ENCODE measurements around the gene OR2A5. TPM values are rescaled to one million over a fixed set of nuclear protein-coding genes. Genes with fewer than 3 reads are reported as not detected.

OR2A5 gene
- polyA plus RNA-seq, 1 experiment, result not detected

GRCh38 chr7:144026203-144026883, 22.4 kb upstream of the OR2A5 start:
- no peak for DNase-seq (ENCODE audit: low read depth, low spot score)
- Histone ChIP-seq H3K27me3 (ENCODE audit: control insufficient read depth, insufficient read depth, low read length) (no peaks in the 10 kb centered on the region), H3K9me3 (ENCODE audit: control insufficient read depth, insufficient read depth, low read length) (no peaks in the 10 kb centered on the region), H3K27ac (ENCODE audit: low read depth, low read length) (no peak overlapping the region), H3K4me3 (ENCODE audit: low read depth, low read length) (no peak overlapping the region)
- POLR2A ChIA-PET, result no interaction called here
- CTCF ChIA-PET, result interaction anchor here (1.0 to 2.6 kb wide), 5 partner anchors 124 to 293 kb away, joined by 3 to 20 read pairs (median 4); partner anchors contain the start of gene TCAF1
- TF ChIP-seq CTCF (IDR thresholded peaks at IDR 0.05; ENCODE audit: low read depth, low read length), result no peak

- Histone ChIP-seq H3K9me3 (ENCODE audit: control insufficient read depth, insufficient read depth, low read length) (no peaks in the 10 kb centered on the region), H3K27ac (ENCODE audit: low read depth, low read length) (no peak overlapping the region), H3K27me3 (ENCODE audit: control insufficient read depth, insufficient read depth, low read length) (no peaks in the 10 kb centered on the region), H3K4me3 (ENCODE audit: low read depth, low read length) (no peak overlapping the region)
- no peak for DNase-seq (ENCODE audit: low read depth, low spot score)
- peak; percentile 57 for TF ChIP-seq CTCF (IDR thresholded peaks at IDR 0.05; ENCODE audit: low read depth, low read length)
- CTCF ChIA-PET, result interaction anchor here (1.0 to 2.6 kb wide), 5 partner anchors 11 to 294 kb away, joined by 4 to 20 read pairs (median 8); partner anchors contain the start of gene TCAF1
- POLR2A ChIA-PET, result no interaction called here
Measured at GRCh38 chr7:144027070-144027469, 21.7 kb upstream of the OR2A5 start.

DNA sequence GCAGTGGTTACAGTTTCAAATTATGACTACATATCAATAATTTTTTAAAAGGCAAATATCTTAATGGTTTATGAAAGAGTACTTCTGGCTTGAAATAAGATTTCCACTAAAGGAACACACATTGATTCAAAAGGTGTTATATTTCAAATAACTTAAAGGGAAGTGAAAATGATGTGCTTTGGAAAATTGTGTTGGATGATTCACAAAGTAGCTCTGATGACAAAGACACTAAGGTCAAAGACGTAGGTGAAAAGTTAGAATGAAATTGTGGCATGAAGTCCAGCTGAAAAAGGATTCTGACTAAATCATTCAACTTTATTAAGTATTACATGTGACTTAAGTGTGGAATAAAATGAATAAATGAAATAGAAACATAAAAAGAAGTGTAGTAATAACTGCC, 20.8 kb upstream of the OR2A5 start:
- POLR2A ChIA-PET, result no interaction called here
- CTCF ChIA-PET, result interaction anchor here (1.0 to 2.6 kb wide), 6 partner anchors 10 to 364 kb away, joined by 3 to 20 read pairs (median 7); partner anchors contain the start of gene TCAF1

DNA sequence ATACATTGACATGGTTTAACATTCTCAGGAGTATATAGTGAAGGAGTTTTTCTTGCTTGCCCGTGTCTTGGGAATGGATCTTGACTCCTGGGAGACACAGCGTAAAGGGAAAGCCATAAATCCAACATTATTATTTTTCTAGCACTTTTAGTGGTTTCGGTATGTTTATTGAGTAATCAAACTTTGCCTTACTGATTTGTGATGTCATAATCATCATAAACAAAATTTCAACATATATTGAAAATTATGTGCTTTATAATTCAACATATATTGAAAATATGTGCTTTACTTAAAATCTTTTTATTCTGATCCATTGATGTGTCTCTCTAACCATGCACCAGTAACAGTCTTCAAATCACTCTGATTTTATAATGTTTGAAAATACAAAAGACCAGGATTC, 20.2 kb upstream of the OR2A5 start:
- no peak overlapping the region for H3K4me3 ChIP-seq (ENCODE audit: low read depth, low read length)
- no peak for DNase-seq (ENCODE audit: low read depth, low spot score)
- H3K27ac ChIP-seq (ENCODE audit: low read depth, low read length), result no peak overlapping the region
- no peaks in the 10 kb centered on the region for H3K9me3 ChIP-seq (ENCODE audit: control insufficient read depth, insufficient read depth, low read length)
- no peaks in the 10 kb centered on the region for H3K27me3 ChIP-seq (ENCODE audit: control insufficient read depth, insufficient read depth, low read length)
- no peak for TF ChIP-seq CTCF (IDR thresholded peaks at IDR 0.05; ENCODE audit: low read depth, low read length)
- ChIA-PET CTCF (interaction anchor here (1.0 to 2.6 kb wide), 6 partner anchors 10 to 363 kb away, joined by 3 to 20 read pairs (median 7); partner anchors contain the start of gene TCAF1), POLR2A (no interaction called here)

More for the DNA sequence above, 20.8 kb upstream of the OR2A5 start:
- Histone ChIP-seq H3K27ac (ENCODE audit: low read depth, low read length) (no peak overlapping the region), H3K9me3 (ENCODE audit: control insufficient read depth, insufficient read depth, low read length) (no peaks in the 10 kb centered on the region), H3K27me3 (ENCODE audit: control insufficient read depth, insufficient read depth, low read length) (no peaks in the 10 kb centered on the region), H3K4me3 (ENCODE audit: low read depth, low read length) (no peak overlapping the region)
- DNase-seq (ENCODE audit: low read depth, low spot score), result no peak
- TF ChIP-seq CTCF (IDR thresholded peaks at IDR 0.05; ENCODE audit: low read depth, low read length), result no peak

DNA sequence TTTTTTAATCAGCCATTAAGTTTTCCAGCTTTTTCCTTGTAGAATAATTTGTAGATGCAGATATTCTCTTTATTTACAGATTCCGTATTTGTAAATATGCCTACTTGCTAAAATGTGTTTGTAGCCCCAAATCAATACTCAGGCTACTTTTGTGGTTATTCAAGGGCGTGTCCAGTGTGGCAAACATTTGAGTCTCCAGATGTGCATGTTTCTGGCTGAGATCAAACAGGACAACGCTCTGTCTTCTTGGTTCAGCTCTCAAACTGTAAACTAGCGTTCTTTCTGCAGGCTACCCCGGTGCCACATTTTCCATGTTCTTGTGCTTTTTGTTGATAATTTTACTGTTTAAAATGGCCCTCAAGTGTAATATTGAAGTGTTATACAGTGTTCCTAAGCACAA, 16.2 kb upstream of the OR2A5 start:
- no peak for DNase-seq (ENCODE audit: low read depth, low spot score)
- CTCF ChIA-PET, result interaction anchor here (1.0 to 1.2 kb wide), 2 partner anchors 296 to 359 kb away, joined by 3 read pairs; no protein-coding TSS in a partner anchor
- Histone ChIP-seq H3K27me3 (ENCODE audit: control insufficient read depth, insufficient read depth, low read length) (no peaks in the 10 kb centered on the region), H3K9me3 (ENCODE audit: control insufficient read depth, insufficient read depth, low read length) (no peaks in the 10 kb centered on the region), H3K27ac (ENCODE audit: low read depth, low read length) (no peak overlapping the region), H3K4me3 (ENCODE audit: low read depth, low read length) (no peak overlapping the region)
- no peak for TF ChIP-seq CTCF (IDR thresholded peaks at IDR 0.05; ENCODE audit: low read depth, low read length)
- POLR2A ChIA-PET, result no interaction called here
